Neural crest cell (in vitro differentiated cells): Measurements from ENCODE around the gene GPRC5C. TPM values are rescaled to one million over a fixed set of nuclear protein-coding genes. Genes with fewer than 3 reads are reported as not detected.
"Not testable (repeated sequence)": the region's sequence is repeated elsewhere in the genome, so short reads cannot be mapped to it uniquely, and the experiment has no call there.

Experiments
- DNase-seq: peaks from one replicate; pipeline ENCODE4 v3.0.0; 2021; ENCODE audit warnings: low read depth, mixed read lengths, low spot score
- H3K27ac Mint-ChIP-seq: one replicate; pipeline ENCODE4 v1.8.0; 2021; ENCODE audit warnings: mild to moderate bottlenecking, mixed read lengths; ENCODE audit not compliant: unreplicated experiment
- H3K27me3 Mint-ChIP-seq: 2 replicates; pipeline ENCODE4 v1.8.0; 2021; ENCODE audit warnings: low read depth, mild to moderate bottlenecking, mixed read lengths
- H3K36me3 Mint-ChIP-seq: 2 replicates; pipeline ENCODE4 v1.8.0; 2021; ENCODE audit warnings: low read depth, mild to moderate bottlenecking, mixed read lengths
- H3K4me1 Mint-ChIP-seq: 2 replicates; pipeline ENCODE4 v1.8.0; 2021; ENCODE audit warnings: mixed read lengths
- H3K4me3 Mint-ChIP-seq: one replicate; pipeline ENCODE4 v1.8.0; 2021; ENCODE audit warnings: mild to moderate bottlenecking, mixed read lengths
- H3K9me3 Mint-ChIP-seq: 2 replicates; pipeline ENCODE4 v1.8.0; 2021; ENCODE audit warnings: mixed read lengths
- CTCF ChIP-seq: fragments of 200-600 bp; sonication (generic); conservative IDR thresholded peaks from 2 replicates; pipeline ENCODE4 v1.5.0; 2021; ENCODE audit warnings: antibody characterized with exemption, mild to moderate bottlenecking
- total RNA-seq: library from RNA; stranded (reverse); gene quantifications from 2 replicates; pipeline ENCODE4 v1.2.1, GENCODE V29; 2021

The GPRC5C gene
- total RNA-seq, 1 donor from 2014 or later, result 4.6 TPM

GRCh38 chr17:74403512-74404137 is 28.3 kb upstream of the GPRC5C start:
- TF ChIP-seq CTCF, result no peak
- no peak for DNase-seq
- Mint-ChIP-seq H3K27me3 (no peaks in the 10 kb centered on the region), H3K4me1 (peaks cover 10% of the 10 kb centered on the region), H3K36me3 (no peaks in the 10 kb centered on the region), H3K9me3 (no peaks in the 10 kb centered on the region), H3K27ac (peak overlapping the region; percentile 50), H3K4me3 (no peak overlapping the region)

- Mint-ChIP-seq H3K36me3 (no peaks in the 10 kb centered on the region), H3K9me3 (no peaks in the 10 kb centered on the region), H3K4me3 (no peak overlapping the region), H3K4me1 (peaks cover 10% of the 10 kb centered on the region), H3K27ac (peak overlapping the region; percentile 50), H3K27me3 (no peaks in the 10 kb centered on the region)
- DNase-seq, result no peak
- no peak for TF ChIP-seq CTCF
Measured at GRCh38 chr17:74404218-74404617, 27.7 kb upstream of the GPRC5C start.

GRCh38 chr17:74404789-74405188 is 27.1 kb upstream of the GPRC5C start:
- Mint-ChIP-seq H3K36me3 (no peaks in the 10 kb centered on the region), H3K4me1 (peaks cover 10% of the 10 kb centered on the region), H3K27ac (no peak overlapping the region), H3K4me3 (no peak overlapping the region), H3K9me3 (no peaks in the 10 kb centered on the region), H3K27me3 (no peaks in the 10 kb centered on the region)
- TF ChIP-seq CTCF, result no peak
- no peak for DNase-seq

GRCh38 chr17:74405311-74405710 is 26.6 kb upstream of the GPRC5C start:
- H3K27me3 Mint-ChIP-seq, DNase-seq, H3K4me3 Mint-ChIP-seq, H3K27ac Mint-ChIP-seq, H3K36me3 Mint-ChIP-seq, H3K9me3 Mint-ChIP-seq: not testable (repeated sequence)
- peaks cover 10% of the 10 kb centered on the region for H3K4me1 Mint-ChIP-seq

GRCh38 chr17:74407384-74407783 is 24.5 kb upstream of the GPRC5C start:
- Mint-ChIP-seq H3K36me3 (no peaks in the 10 kb centered on the region), H3K4me3 (no peak overlapping the region), H3K27ac (no peak overlapping the region), H3K9me3 (no peaks in the 10 kb centered on the region), H3K27me3 (no peaks in the 10 kb centered on the region), H3K4me1 (peaks cover 10% of the 10 kb centered on the region)
- DNase-seq, result no peak
- TF ChIP-seq CTCF, result no peak

- Mint-ChIP-seq H3K4me3 (no peak overlapping the region), H3K27me3 (no peaks in the 10 kb centered on the region), H3K36me3 (no peaks in the 10 kb centered on the region), H3K27ac (no peak overlapping the region), H3K4me1 (peaks cover 10% of the 10 kb centered on the region), H3K9me3 (no peaks in the 10 kb centered on the region)
- DNase-seq, result no peak
- no peak for TF ChIP-seq CTCF
Measured at GRCh38 chr17:74408262-74408661, 23.6 kb upstream of the GPRC5C start.
